Thoracic aorta (tissue), 2 donors: ENCODE data around the gene IKBKE. TPM values are rescaled to one million over a fixed set of nuclear protein-coding genes. Genes with fewer than 3 reads are reported as not detected.

Experiments
- ATAC-seq: fragments of 150-250 bp; one replicate; pipeline ENCODE4 v1.8.0; 2017; ENCODE audit warnings: low read depth; ENCODE audit not compliant: insufficient number of reproducible peaks, low FRiP score
- DNase-seq: peaks from one replicate; pipeline ENCODE4 v3.0.0-alpha.2; 2020; ENCODE audit warnings: low spot score
- H3K27ac ChIP-seq, 2 donors: fragments of 200-600 bp; sonication (generic); 1 replicate in 1 of 2; 2 replicates in 1 of 2; pipeline ENCODE4 v1.5.1; 2016; ENCODE audit warnings: mild to moderate bottlenecking in 2 of 2, moderate library complexity in 2 of 2
- H3K27me3 ChIP-seq: fragments of 200-600 bp; sonication (generic); replicated peaks from 2 replicates; pipeline ENCODE4 v1.6.0; 2016; ENCODE audit warnings: mild to moderate bottlenecking; ENCODE audit not compliant: insufficient read depth
- H3K36me3 ChIP-seq: fragments of 200-600 bp; sonication (generic); one replicate; pipeline ENCODE4 v1.5.1; 2016
- H3K4me1 ChIP-seq, 2 donors: fragments of 200-600 bp; sonication (generic); 1 replicate in 1 of 2; 2 replicates in 1 of 2; pipeline versions ENCODE4 v1.5.1 to v1.6.0; 2016; ENCODE audit warnings: low read depth in 2 of 2, mild to moderate bottlenecking in 1 of 2; ENCODE audit not compliant: control insufficient read depth in 1 of 2
- H3K4me3 ChIP-seq: fragments of 200-600 bp; sonication (generic); 2 replicates; pipeline ENCODE4 v1.5.1; 2016; ENCODE audit warnings: mild to moderate bottlenecking
- H3K9me3 ChIP-seq: fragments of 200-600 bp; sonication (generic); 2 replicates; pipeline ENCODE4 v1.5.1; 2016
- total RNA-seq, 2 donors: library from RNA; depleted of rRNA; stranded (reverse); fragments of >200 nt; gene quantifications; one replicate each; pipeline versions ENCODE4 v1.1.0 to v1.2.3, GENCODE V29; 2016
- TF ChIP-seq, protein P1 (sequence below): fragments of 200-600 bp; sonication (generic); IDR thresholded peaks from one replicate; pipeline ENCODE4 v1.5.1; 2019; ENCODE audit warnings: antibody characterized with exemption

The IKBKE gene
- total RNA-seq, 2 donors from 2014 or later: 5.8 to 16.1 TPM

DNA sequence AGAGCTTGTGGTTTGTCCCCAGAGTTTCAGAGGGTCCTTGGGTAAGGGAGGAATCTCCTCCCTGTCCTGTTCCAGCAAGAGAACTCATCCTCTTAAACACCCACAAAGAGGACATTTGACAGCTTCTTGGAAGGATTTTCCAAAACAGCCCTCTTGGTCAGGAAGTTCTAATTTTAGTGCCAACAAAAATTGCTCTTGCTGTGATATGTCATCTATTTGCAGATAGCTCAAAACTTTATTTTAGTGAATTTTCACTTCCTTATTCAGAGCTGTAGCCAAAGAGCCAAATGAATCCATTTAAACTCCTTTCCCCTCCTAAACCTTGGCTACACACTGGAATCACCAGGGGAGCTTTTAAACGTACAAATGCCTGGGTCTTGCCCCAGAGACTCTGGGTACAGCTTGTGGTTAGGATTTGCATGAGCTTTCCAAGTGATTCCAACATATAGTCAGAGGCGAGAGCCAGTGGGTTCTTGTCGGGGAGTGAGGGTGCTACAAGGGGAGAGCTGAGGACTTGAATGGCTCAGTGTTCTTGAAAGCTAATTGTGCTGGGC, 25.3 kb downstream of the IKBKE start:
- no peaks in the 10 kb centered on the region for H3K9me3 ChIP-seq
- no peak overlapping the region for H3K4me3 ChIP-seq
- H3K4me1 ChIP-seq: peaks cover 17 to 38% of the 10 kb centered on the region in 2 donors
- DNase-seq (no peak), ATAC-seq (no peak)
- TF ChIP-seq, protein P1, sequence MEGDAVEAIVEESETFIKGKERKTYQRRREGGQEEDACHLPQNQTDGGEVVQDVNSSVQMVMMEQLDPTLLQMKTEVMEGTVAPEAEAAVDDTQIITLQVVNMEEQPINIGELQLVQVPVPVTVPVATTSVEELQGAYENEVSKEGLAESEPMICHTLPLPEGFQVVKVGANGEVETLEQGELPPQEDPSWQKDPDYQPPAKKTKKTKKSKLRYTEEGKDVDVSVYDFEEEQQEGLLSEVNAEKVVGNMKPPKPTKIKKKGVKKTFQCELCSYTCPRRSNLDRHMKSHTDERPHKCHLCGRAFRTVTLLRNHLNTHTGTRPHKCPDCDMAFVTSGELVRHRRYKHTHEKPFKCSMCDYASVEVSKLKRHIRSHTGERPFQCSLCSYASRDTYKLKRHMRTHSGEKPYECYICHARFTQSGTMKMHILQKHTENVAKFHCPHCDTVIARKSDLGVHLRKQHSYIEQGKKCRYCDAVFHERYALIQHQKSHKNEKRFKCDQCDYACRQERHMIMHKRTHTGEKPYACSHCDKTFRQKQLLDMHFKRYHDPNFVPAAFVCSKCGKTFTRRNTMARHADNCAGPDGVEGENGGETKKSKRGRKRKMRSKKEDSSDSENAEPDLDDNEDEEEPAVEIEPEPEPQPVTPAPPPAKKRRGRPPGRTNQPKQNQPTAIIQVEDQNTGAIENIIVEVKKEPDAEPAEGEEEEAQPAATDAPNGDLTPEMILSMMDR: no peak
- H3K27ac ChIP-seq: peak overlapping the region; percentile 35 to 63
- H3K27me3 ChIP-seq: no peaks in the 10 kb centered on the region
- peaks cover 4% of the 10 kb centered on the region for H3K36me3 ChIP-seq

DNA sequence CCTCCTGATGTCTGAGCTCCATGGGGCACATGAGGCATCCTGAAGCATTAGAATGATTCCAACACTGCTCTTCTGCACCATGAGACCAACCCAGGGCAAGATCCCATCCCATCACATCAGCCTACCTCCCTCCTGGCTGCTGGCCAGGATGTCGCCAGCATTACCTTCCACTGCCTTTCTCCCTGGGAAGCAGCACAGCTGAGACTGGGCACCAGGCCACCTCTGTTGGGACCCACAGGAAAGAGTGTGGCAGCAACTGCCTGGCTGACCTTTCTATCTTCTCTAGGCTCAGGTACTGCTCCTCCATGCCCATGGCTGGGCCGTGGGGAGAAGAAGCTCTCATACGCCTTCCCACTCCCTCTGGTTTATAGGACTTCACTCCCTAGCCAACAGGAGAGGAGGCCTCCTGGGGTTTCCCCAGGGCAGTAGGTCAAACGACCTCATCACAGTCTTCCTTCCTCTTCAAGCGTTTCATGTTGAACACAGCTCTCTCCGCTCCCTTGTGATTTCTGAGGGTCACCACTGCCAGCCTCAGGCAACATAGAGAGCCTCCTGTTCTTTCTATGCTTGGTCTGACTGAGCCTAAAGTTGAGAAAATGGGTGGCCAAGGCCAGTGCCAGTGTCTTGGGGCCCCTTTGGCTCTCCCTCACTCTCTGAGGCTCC, 26.0 kb downstream of the IKBKE start:
- Histone ChIP-seq H3K27me3 (no peaks in the 10 kb centered on the region), H3K36me3 (peaks cover 4% of the 10 kb centered on the region), H3K4me1 (peaks cover 22 to 44% of the 10 kb centered on the region in 2 donors), H3K27ac (peak overlapping the region in 1 of 2 donors; percentile 63), H3K9me3 (no peaks in the 10 kb centered on the region), H3K4me3 (no peak overlapping the region)
- DNase-seq (no peak), ATAC-seq (no peak)
- TF ChIP-seq, protein P1: no peak

- peaks cover 29 to 53% of the 10 kb centered on the region in 2 donors for H3K4me1 ChIP-seq
- H3K9me3 ChIP-seq: no peaks in the 10 kb centered on the region
- no peaks in the 10 kb centered on the region for H3K36me3 ChIP-seq
- TF ChIP-seq, protein P1: no peak
- peak overlapping the region in 1 of 2 donors; percentile 10 for H3K27ac ChIP-seq
- no peak for DNase-seq
- H3K27me3 ChIP-seq: no peaks in the 10 kb centered on the region
- no peak for ATAC-seq
- no peak overlapping the region for H3K4me3 ChIP-seq
Observed at GRCh38 chr1:206497363-206497762, 27.1 kb downstream of the IKBKE start.

DNA sequence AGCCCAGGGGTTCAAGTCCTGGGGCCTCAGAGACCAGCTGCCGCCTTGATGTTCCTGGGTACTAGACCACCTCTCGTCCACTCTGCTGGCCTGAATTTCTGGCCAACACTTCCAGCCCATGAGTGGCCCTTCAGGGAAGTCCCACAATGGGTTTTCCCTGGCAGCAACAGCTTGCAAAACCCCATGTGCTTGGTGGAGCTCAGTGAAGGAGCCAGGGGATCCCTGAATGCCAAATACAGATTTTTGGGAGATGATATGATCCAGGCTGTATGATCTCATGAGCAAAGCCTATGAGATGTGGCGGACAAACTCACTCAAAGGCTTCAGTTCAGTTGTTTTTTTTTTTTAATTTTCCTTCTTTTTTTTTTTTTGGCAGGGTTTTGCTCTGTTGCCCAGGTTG, 27.5 kb downstream of the IKBKE start:
- DNase-seq (no peak), ATAC-seq (no peak)
- H3K27ac ChIP-seq: peak overlapping the region in 1 of 2 donors; percentile 10
- no peaks in the 10 kb centered on the region for H3K9me3 ChIP-seq
- TF ChIP-seq, protein P1: no peak
- peaks cover 34 to 57% of the 10 kb centered on the region in 2 donors for H3K4me1 ChIP-seq
- no peaks in the 10 kb centered on the region for H3K36me3 ChIP-seq
- no peak overlapping the region for H3K4me3 ChIP-seq
- H3K27me3 ChIP-seq: no peaks in the 10 kb centered on the region

- H3K9me3 ChIP-seq: no peaks in the 10 kb centered on the region
- no peaks in the 10 kb centered on the region for H3K36me3 ChIP-seq
- DNase-seq (no peak), ATAC-seq (no peak)
- TF ChIP-seq, protein P1: no peak
- no peak overlapping the region for H3K27ac ChIP-seq
- peaks cover 43 to 66% of the 10 kb centered on the region in 2 donors for H3K4me1 ChIP-seq
- H3K27me3 ChIP-seq: no peaks in the 10 kb centered on the region
- no peak overlapping the region for H3K4me3 ChIP-seq
Observed at GRCh38 chr1:206498685-206499084, 28.4 kb downstream of the IKBKE start.
